H9 (cell line): ENCODE results near the gene WHRN. TPM values are rescaled to one million over a fixed set of nuclear protein-coding genes. Genes with fewer than 3 reads are reported as not detected.

Experiments
- DNase-seq: peaks from one replicate; pipeline ENCODE4 v3.0.0-alpha.2; 2017
- H2AFZ ChIP-seq: one replicate; pipeline ENCODE4 v1.6.1; 2013; ENCODE audit warnings: mild to moderate bottlenecking, low read length, control low read depth, moderate library complexity
- H2AK5ac ChIP-seq: 2 replicates; pipeline ENCODE4 v1.6.1; 2013; ENCODE audit warnings: low read length, control low read depth, mixed read lengths; ENCODE audit not compliant: insufficient read length
- H2BK120ac ChIP-seq: one replicate; pipeline ENCODE4 v1.6.1; 2013; ENCODE audit warnings: low read depth, mild to moderate bottlenecking, low read length, control low read depth, inconsistent platforms; ENCODE audit not compliant: poor library complexity, severe bottlenecking
- H2BK12ac ChIP-seq: 2 replicates; pipeline ENCODE4 v1.6.1; 2013; ENCODE audit warnings: low read length, control low read depth, mixed read lengths, low read depth; ENCODE audit not compliant: insufficient read length
- H2BK15ac ChIP-seq: 2 replicates; pipeline ENCODE4 v1.6.1; 2013; ENCODE audit warnings: low read depth, low read length, control low read depth
- H2BK20ac ChIP-seq: one replicate; pipeline ENCODE4 v1.6.1; 2013; ENCODE audit warnings: low read depth, mild to moderate bottlenecking, low read length, control low read depth, inconsistent platforms; ENCODE audit not compliant: poor library complexity, severe bottlenecking
- H2BK5ac ChIP-seq: 2 replicates; pipeline ENCODE4 v1.6.1; 2013; ENCODE audit warnings: low read length, control low read depth, mixed read lengths; ENCODE audit not compliant: insufficient read length
- H3K14ac ChIP-seq: 2 replicates; pipeline ENCODE4 v1.6.1; 2013; ENCODE audit warnings: low read length, control low read depth; ENCODE audit not compliant: insufficient read depth
- H3K18ac ChIP-seq: 2 replicates; pipeline ENCODE4 v1.6.1; 2013; ENCODE audit warnings: low read depth, mild to moderate bottlenecking, mixed read lengths, low read length, control low read depth; ENCODE audit not compliant: insufficient read length
- H3K23ac ChIP-seq: 2 replicates; pipeline ENCODE4 v1.6.1; 2013; ENCODE audit warnings: low read length, control low read depth, mixed read lengths, low read depth; ENCODE audit not compliant: insufficient read length
- H3K23me2 ChIP-seq: 2 replicates; pipeline ENCODE4 v1.6.1; 2013; ENCODE audit warnings: low read depth, mild to moderate bottlenecking, mixed read lengths, low read length, control low read depth; ENCODE audit not compliant: insufficient read length, poor library complexity, severe bottlenecking
- H3K27ac ChIP-seq: 2 replicates; pipeline ENCODE4 v1.5.1; 2013; ENCODE audit warnings: low read length, control low read depth, mixed read lengths, low read depth; ENCODE audit not compliant: insufficient read length
- H3K27me3 ChIP-seq: 2 replicates; pipeline ENCODE4 v1.6.1; 2013; ENCODE audit warnings: low read length, control low read depth, inconsistent platforms; ENCODE audit not compliant: insufficient read depth
- H3K4ac ChIP-seq: 2 replicates; pipeline ENCODE4 v1.6.1; 2013; ENCODE audit warnings: low read depth, mild to moderate bottlenecking, control low read depth, inconsistent platforms, low read length, moderate library complexity
- H3K4me1 ChIP-seq: 2 replicates; pipeline ENCODE4 v1.6.1; 2013; ENCODE audit warnings: low read length, control low read depth, inconsistent platforms; ENCODE audit not compliant: insufficient read depth
- H3K4me2 ChIP-seq: 2 replicates; pipeline ENCODE4 v1.6.1; 2013; ENCODE audit warnings: low read length, control low read depth, mixed read lengths; ENCODE audit not compliant: insufficient read length, insufficient read depth
- H3K56ac ChIP-seq: 2 replicates; pipeline ENCODE4 v1.6.1; 2013; ENCODE audit warnings: low read depth, mild to moderate bottlenecking, mixed read lengths, low read length, control low read depth; ENCODE audit not compliant: insufficient read length
- H3K79me1 ChIP-seq: 2 replicates; pipeline ENCODE4 v1.6.1; 2013; ENCODE audit warnings: low read depth, mild to moderate bottlenecking, moderate library complexity, low read length, control low read depth, inconsistent platforms; ENCODE audit not compliant: insufficient read depth, poor library complexity, severe bottlenecking
- H3K79me2 ChIP-seq: 2 replicates; pipeline ENCODE4 v1.6.1; 2013; ENCODE audit warnings: low read length, control low read depth, inconsistent platforms; ENCODE audit not compliant: insufficient read depth
- H3K9ac ChIP-seq: 2 replicates; pipeline ENCODE4 v1.6.1; 2013; ENCODE audit warnings: low read length, control low read depth, mixed read lengths; ENCODE audit not compliant: insufficient read length; ENCODE audit errors: extremely low read depth
- H3K9me3 ChIP-seq: one replicate; pipeline ENCODE4 v1.6.1; 2013; ENCODE audit warnings: low read depth, low read length, inconsistent platforms; ENCODE audit not compliant: control insufficient read depth
- H3T11ph ChIP-seq: one replicate; pipeline ENCODE4 v1.6.1; 2013; ENCODE audit warnings: mild to moderate bottlenecking, low read length, control low read depth, inconsistent platforms
- H4K20me1 ChIP-seq: one replicate; pipeline ENCODE4 v1.6.1; 2013; ENCODE audit not compliant: control insufficient read depth, insufficient read length, insufficient read depth
- H4K5ac ChIP-seq: 2 replicates; pipeline ENCODE4 v1.6.1; 2013; ENCODE audit warnings: low read depth, mild to moderate bottlenecking, mixed read lengths, low read length, control low read depth; ENCODE audit not compliant: insufficient read length
- H4K8ac ChIP-seq: replicated peaks from 2 replicates; pipeline ENCODE4 v1.6.1; 2013; ENCODE audit warnings: low read length, control low read depth, mixed read lengths, low read depth; ENCODE audit not compliant: insufficient read length
- H4K91ac ChIP-seq: 2 replicates; pipeline ENCODE4 v1.6.1; 2013; ENCODE audit warnings: low read depth, mild to moderate bottlenecking, moderate library complexity, mixed read lengths, low read length, control low read depth; ENCODE audit not compliant: insufficient read length
- H3K27ac Mint-ChIP-seq, 3 experiments: 2 replicates in 2 of 3; 3 replicates in 1 of 3; pipeline ENCODE4 v1.8.0; 2020 to 2021; ENCODE audit warnings: mixed read lengths in 3 of 3, mild to moderate bottlenecking in 1 of 3, moderate library complexity in 1 of 3
- H3K27me3 Mint-ChIP-seq: 2 replicates; pipeline ENCODE4 v1.8.0; 2021; ENCODE audit warnings: low read depth, mild to moderate bottlenecking, moderate library complexity, mixed read lengths
- H3K36me3 Mint-ChIP-seq, 3 experiments: 2 replicates in 2 of 3; 3 replicates in 1 of 3; pipeline ENCODE4 v1.8.0; 2020 to 2021; ENCODE audit warnings: low read depth in 3 of 3, mixed read lengths in 3 of 3; ENCODE audit not compliant: insufficient read depth in 1 of 3
- H3K4me1 Mint-ChIP-seq, 2 experiments: 2 replicates each; pipeline ENCODE4 v1.8.0; 2020; ENCODE audit warnings: mixed read lengths in 2 of 2
- H3K4me3 Mint-ChIP-seq, 2 experiments: 2 replicates in 1 of 2; 3 replicates in 1 of 2; pipeline ENCODE4 v1.8.0; 2020 to 2021; ENCODE audit warnings: mild to moderate bottlenecking in 2 of 2, mixed read lengths in 2 of 2, moderate library complexity in 1 of 2
- H3K9me3 Mint-ChIP-seq, 2 experiments: 2 replicates in 1 of 2; 3 replicates in 1 of 2; pipeline ENCODE4 v1.8.0; 2020; ENCODE audit warnings: mild to moderate bottlenecking in 2 of 2, mixed read lengths in 2 of 2, moderate library complexity in 1 of 2
- WGBS: extraction: QIAGEN DNeasy Blood & Tissue Kit; methylation state at CpG from one replicate; pipeline ENCODE4 v1.1.7; 2013; ENCODE audit warnings: missing lambda C conversion rate, low lambda C conversion rate, mixed read lengths; ENCODE audit not compliant: insufficient read length; ENCODE audit errors: extremely low coverage; 5-methylcytosine and 5-hydroxymethylcytosine counted together
- total RNA-seq: library from RNA; stranded (reverse); gene quantifications from 2 replicates; pipeline ENCODE4 v1.2.1, GENCODE V29; 2021
- TF ChIP-seq, protein P1 (sequence below): fragments of 200-600 bp; sonication (generic); conservative IDR thresholded peaks from 3 replicates; pipeline ENCODE4 v1.8.0; 2021; ENCODE audit warnings: antibody characterized with exemption, mild to moderate bottlenecking

WHRN gene
- total RNA-seq, 1 experiment from 2014 or later = 2.2 TPM

DNA sequence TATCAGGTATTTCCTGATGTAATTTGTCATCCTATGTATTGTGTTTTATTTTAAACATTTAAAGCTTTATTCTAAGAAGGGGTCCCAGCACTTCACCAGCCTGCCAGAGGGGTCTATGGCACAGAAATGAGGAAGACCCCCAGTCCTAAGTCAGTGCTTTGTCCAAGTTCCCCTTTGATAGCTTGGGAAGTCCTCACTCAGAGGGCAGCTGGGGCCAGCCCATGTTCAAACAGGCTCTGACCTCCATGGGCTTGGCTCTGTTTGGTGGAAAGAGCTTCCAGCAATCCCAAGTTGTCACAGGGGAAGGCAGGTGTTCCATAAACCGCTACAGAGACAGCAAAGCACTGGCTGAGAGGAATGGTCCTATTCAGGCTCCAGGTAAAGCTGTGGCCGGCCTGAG, 90.9 kb downstream of the WHRN start:
- H3K4me3 Mint-ChIP-seq = no peak overlapping the region
- no peak overlapping the region for H3T11ph ChIP-seq
- H2BK15ac ChIP-seq = no peak overlapping the region
- H3K4ac ChIP-seq = no peak overlapping the region
- TF ChIP-seq, protein P1, sequence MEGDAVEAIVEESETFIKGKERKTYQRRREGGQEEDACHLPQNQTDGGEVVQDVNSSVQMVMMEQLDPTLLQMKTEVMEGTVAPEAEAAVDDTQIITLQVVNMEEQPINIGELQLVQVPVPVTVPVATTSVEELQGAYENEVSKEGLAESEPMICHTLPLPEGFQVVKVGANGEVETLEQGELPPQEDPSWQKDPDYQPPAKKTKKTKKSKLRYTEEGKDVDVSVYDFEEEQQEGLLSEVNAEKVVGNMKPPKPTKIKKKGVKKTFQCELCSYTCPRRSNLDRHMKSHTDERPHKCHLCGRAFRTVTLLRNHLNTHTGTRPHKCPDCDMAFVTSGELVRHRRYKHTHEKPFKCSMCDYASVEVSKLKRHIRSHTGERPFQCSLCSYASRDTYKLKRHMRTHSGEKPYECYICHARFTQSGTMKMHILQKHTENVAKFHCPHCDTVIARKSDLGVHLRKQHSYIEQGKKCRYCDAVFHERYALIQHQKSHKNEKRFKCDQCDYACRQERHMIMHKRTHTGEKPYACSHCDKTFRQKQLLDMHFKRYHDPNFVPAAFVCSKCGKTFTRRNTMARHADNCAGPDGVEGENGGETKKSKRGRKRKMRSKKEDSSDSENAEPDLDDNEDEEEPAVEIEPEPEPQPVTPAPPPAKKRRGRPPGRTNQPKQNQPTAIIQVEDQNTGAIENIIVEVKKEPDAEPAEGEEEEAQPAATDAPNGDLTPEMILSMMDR = no peak
- no peaks in the 10 kb centered on the region for H3K9me3 ChIP-seq
- H3K14ac ChIP-seq = no peak overlapping the region
- H3K23ac ChIP-seq = no peak overlapping the region
- H3K4me1 ChIP-seq = peaks cover 1% of the 10 kb centered on the region; the same call in 1 of the 2 replicates
- no peaks in the 10 kb centered on the region for H3K27me3 ChIP-seq
- peaks cover 8% of the 10 kb centered on the region for H3K27me3 Mint-ChIP-seq
- no peak overlapping the region for H2BK20ac ChIP-seq
- H4K8ac ChIP-seq = no peak overlapping the region
- no peaks in the 10 kb centered on the region for H3K9me3 Mint-ChIP-seq
- H3K27ac ChIP-seq = no peak overlapping the region
- H3K36me3 Mint-ChIP-seq = no peaks in the 10 kb centered on the region; a peak in 1 of 7 replicates
- H2AFZ ChIP-seq = no peak overlapping the region
- H3K4me1 Mint-ChIP-seq = peaks cover 17 to 46% of the 10 kb centered on the region in 2 experiments
- H4K5ac ChIP-seq = no peak overlapping the region
- no peaks in the 10 kb centered on the region for H4K20me1 ChIP-seq
- H3K79me2 ChIP-seq = no peaks in the 10 kb centered on the region
- H2AK5ac ChIP-seq = no peak overlapping the region
- no peak overlapping the region for H3K9ac ChIP-seq
- no peak for DNase-seq
- H3K27ac Mint-ChIP-seq = no peak overlapping the region
- no peak overlapping the region for H3K4me2 ChIP-seq
- no peak overlapping the region for H4K91ac ChIP-seq
- no peak overlapping the region for H3K18ac ChIP-seq
- no peak overlapping the region for H3K56ac ChIP-seq
- H3K23me2 ChIP-seq = no peaks in the 10 kb centered on the region
- H2BK12ac ChIP-seq = no peak overlapping the region
- H2BK120ac ChIP-seq = no peak overlapping the region
- H3K79me1 ChIP-seq = no peaks in the 10 kb centered on the region
- no CpG with 5 or more reads among the region's 2 CpGs for WGBS
- no peak overlapping the region for H2BK5ac ChIP-seq
